HUES6 (cell line): ENCODE results near the gene RPS6KL1.

ENCODE experiments used
- H3K27ac ChIP-seq: 2 replicates; pipeline ENCODE4 v1.7.0; 2013; ENCODE audit warnings: low read depth, mild to moderate bottlenecking, low read length, inconsistent platforms
- H3K27me3 ChIP-seq: 2 replicates; pipeline ENCODE4 v1.6.1; 2013; ENCODE audit warnings: low read length; ENCODE audit not compliant: control insufficient read depth, insufficient read depth
- H3K36me3 ChIP-seq: 2 replicates; pipeline ENCODE4 v1.6.1; 2013; ENCODE audit warnings: low read length; ENCODE audit not compliant: control insufficient read depth, insufficient read depth
- H3K4me1 ChIP-seq: 2 replicates; pipeline ENCODE4 v1.6.1; 2013; ENCODE audit warnings: low read length; ENCODE audit not compliant: control insufficient read depth, insufficient read depth
- H3K4me3 ChIP-seq: 2 replicates; pipeline ENCODE4 v1.5.1; 2013; ENCODE audit warnings: low read depth, low read length
- H3K9ac ChIP-seq: one replicate; pipeline ENCODE4 v1.6.1; 2013; ENCODE audit warnings: mild to moderate bottlenecking, low read length
- H3K9me3 ChIP-seq: 2 replicates; pipeline ENCODE4 v1.6.1; 2013; ENCODE audit warnings: low read depth, low read length; ENCODE audit not compliant: control insufficient read depth, insufficient read depth

RPS6KL1 gene

GRCh38 chr14:74882103-74882920 lies 40.7 kb downstream of the RPS6KL1 start:
- peak overlapping the region; percentile 88 for H3K4me3 ChIP-seq
- H3K9me3 ChIP-seq = no peaks in the 10 kb centered on the region
- H3K36me3 ChIP-seq = no peaks in the 10 kb centered on the region
- H3K27ac ChIP-seq = peak overlapping the region; percentile 24
- H3K27me3 ChIP-seq = no peaks in the 10 kb centered on the region
- H3K4me1 ChIP-seq = peaks cover 37% of the 10 kb centered on the region
- H3K9ac ChIP-seq = peak overlapping the region; percentile 92

- H3K9me3 ChIP-seq = no peaks in the 10 kb centered on the region
- H3K4me3 ChIP-seq = peak within 1 kb of the TSS; percentile 88
- H3K36me3 ChIP-seq = no peaks in the 10 kb centered on the region
- H3K27ac ChIP-seq = peak within 1 kb of the TSS; percentile 24
- H3K27me3 ChIP-seq = no peaks in the 10 kb centered on the region
- H3K9ac ChIP-seq = peak within 1 kb of the TSS; percentile 92
- peaks cover 30% of the 10 kb centered on the region for H3K4me1 ChIP-seq
These were observed 41.5 kb downstream of the RPS6KL1 start, which contains the start of gene DLST for GRCh38 chr14:74881431-74882102. DLST (plus strand) TSS chr14:74881916; CDS start chr14:74881954, 38 bp downstream.

GRCh38 chr14:74879427-74880182 lies 43.5 kb downstream of the RPS6KL1 start:
- peak overlapping the region; percentile 4 for H3K9ac ChIP-seq
- H3K27me3 ChIP-seq = no peaks in the 10 kb centered on the region
- H3K4me3 ChIP-seq = no peak overlapping the region
- H3K27ac ChIP-seq = no peak overlapping the region
- peaks cover 19% of the 10 kb centered on the region for H3K4me1 ChIP-seq
- H3K9me3 ChIP-seq = no peaks in the 10 kb centered on the region
- H3K36me3 ChIP-seq = no peaks in the 10 kb centered on the region

GRCh38 chr14:74875941-74876913 lies 46.8 kb downstream of the RPS6KL1 start, which contains the start of gene PROX2:
PROX2 (minus strand) TSS chr14:74876145; CDS start chr14:74863834, 12,311 bp downstream.
- H3K27me3 ChIP-seq = no peaks in the 10 kb centered on the region
- no peaks in the 10 kb centered on the region for H3K36me3 ChIP-seq
- no peaks in the 10 kb centered on the region for H3K9me3 ChIP-seq
- H3K27ac ChIP-seq = no peak within 1 kb of the TSS
- H3K4me3 ChIP-seq = no peak within 1 kb of the TSS
- H3K4me1 ChIP-seq = 0 out of 2 replicates have a peak, but pooled peaks cover 9% of the 10 kb centered on the region
- H3K9ac ChIP-seq = no peak within 1 kb of the TSS

GRCh38 chr14:74875204-74875603 lies 47.9 kb downstream of the RPS6KL1 start:
- no peaks in the 10 kb centered on the region for H3K9me3 ChIP-seq
- H3K4me1 ChIP-seq = 0 out of 2 replicates have a peak, but pooled peaks cover 9% of the 10 kb centered on the region
- H3K27ac ChIP-seq = no peak overlapping the region
- no peaks in the 10 kb centered on the region for H3K36me3 ChIP-seq
- no peak overlapping the region for H3K4me3 ChIP-seq
- no peaks in the 10 kb centered on the region for H3K27me3 ChIP-seq
- no peak overlapping the region for H3K9ac ChIP-seq

GRCh38 chr14:74871819-74872218 lies 51.2 kb downstream of the RPS6KL1 start:
- no peak overlapping the region for H3K4me3 ChIP-seq
- H3K27ac ChIP-seq = no peak overlapping the region
- H3K9me3 ChIP-seq = no peaks in the 10 kb centered on the region
- H3K36me3 ChIP-seq = no peaks in the 10 kb centered on the region
- 0 out of 2 replicates have a peak, but pooled peaks cover 9% of the 10 kb centered on the region for H3K4me1 ChIP-seq
- H3K9ac ChIP-seq = no peak overlapping the region
- no peaks in the 10 kb centered on the region for H3K27me3 ChIP-seq

- Histone ChIP-seq H3K27ac (no peak overlapping the region), H3K27me3 (no peaks in the 10 kb centered on the region), H3K9me3 (no peaks in the 10 kb centered on the region), H3K9ac (no peak overlapping the region), H3K4me3 (no peak overlapping the region), H3K4me1 (no peaks in the 10 kb centered on the region), H3K36me3 (no peaks in the 10 kb centered on the region)
These were observed 54.3 kb downstream of the RPS6KL1 start for GRCh38 chr14:74868739-74869138.

- no peaks in the 10 kb centered on the region for H3K9me3 ChIP-seq
- H3K4me1 ChIP-seq = no peaks in the 10 kb centered on the region
- H3K9ac ChIP-seq = no peak overlapping the region
- H3K27ac ChIP-seq = no peak overlapping the region
- no peaks in the 10 kb centered on the region for H3K27me3 ChIP-seq
- H3K36me3 ChIP-seq = no peaks in the 10 kb centered on the region
- no peak overlapping the region for H3K4me3 ChIP-seq
These were observed 55.4 kb downstream of the RPS6KL1 start for GRCh38 chr14:74867673-74868072.

- no peaks in the 10 kb centered on the region for H3K27me3 ChIP-seq
- H3K9ac ChIP-seq = no peak overlapping the region
- H3K36me3 ChIP-seq = no peaks in the 10 kb centered on the region
- H3K9me3 ChIP-seq = no peaks in the 10 kb centered on the region
- H3K4me1 ChIP-seq = no peaks in the 10 kb centered on the region
- no peak overlapping the region for H3K4me3 ChIP-seq
- no peak overlapping the region for H3K27ac ChIP-seq
These were observed 56.2 kb downstream of the RPS6KL1 start for GRCh38 chr14:74866708-74867389.
